CD4-positive, alpha-beta T cell treated with Interleukin-15 for 4 hours (primary cell): ENCODE measurements around the gene PPP1R16B.

Source experiments
- DNase-seq: peaks from one replicate; pipeline ENCODE4 v3.0.0-alpha.2; 2020; ENCODE audit warnings: low spot score

PPP1R16B gene

GRCh38 chr20:38965264-38965663 lies 159.8 kb downstream of the PPP1R16B start:
- DNase-seq = no peak

GRCh38 chr20:38968090-38968489 lies 162.6 kb downstream of the PPP1R16B start:
- no peak for DNase-seq

- no peak for DNase-seq
Measured at GRCh38 chr20:38969708-38970107, 164.2 kb downstream of the PPP1R16B start.

- DNase-seq = no peak
Measured at GRCh38 chr20:38970302-38970701, 164.8 kb downstream of the PPP1R16B start.
